AG10803 (cell line): ENCODE results near the gene ADCY9.

Experiments used
- DNase-seq: peaks from one replicate; pipeline ENCODE4 v3.0.0; 2010; ENCODE audit warnings: low read depth
- H3K4me3 ChIP-seq: 2 replicates; pipeline ENCODE4 v1.5.1; 2011; ENCODE audit warnings: mild to moderate bottlenecking, low read length, control low read depth
- TF ChIP-seq, protein P1 (sequence below): conservative IDR thresholded peaks from 2 replicates; pipeline ENCODE4 v1.5.1; 2011; ENCODE audit warnings: mild to moderate bottlenecking, low read length, control low read depth, inconsistent platforms

The ADCY9 gene

DNA sequence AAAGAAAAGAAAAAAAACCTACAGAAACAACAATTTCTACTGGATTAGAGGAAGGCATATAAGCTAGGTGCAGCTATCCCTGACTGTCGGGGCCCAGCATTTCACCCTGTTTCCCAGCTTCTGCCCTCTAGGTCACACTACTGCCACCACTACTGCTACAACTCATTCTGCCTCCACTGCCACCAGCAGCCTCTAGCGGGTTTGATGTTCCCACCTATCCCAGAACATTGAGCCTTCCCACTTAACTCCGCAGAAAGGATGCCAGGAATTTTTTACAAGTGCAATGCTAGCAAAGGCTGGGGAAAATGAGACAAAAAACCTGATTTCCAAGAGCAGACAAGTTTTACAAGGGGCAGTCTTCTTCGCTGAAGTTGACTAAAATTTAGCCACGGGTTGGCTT, 10.4 kb downstream of the ADCY9 start:
- no peak for DNase-seq
- TF ChIP-seq, protein P1, sequence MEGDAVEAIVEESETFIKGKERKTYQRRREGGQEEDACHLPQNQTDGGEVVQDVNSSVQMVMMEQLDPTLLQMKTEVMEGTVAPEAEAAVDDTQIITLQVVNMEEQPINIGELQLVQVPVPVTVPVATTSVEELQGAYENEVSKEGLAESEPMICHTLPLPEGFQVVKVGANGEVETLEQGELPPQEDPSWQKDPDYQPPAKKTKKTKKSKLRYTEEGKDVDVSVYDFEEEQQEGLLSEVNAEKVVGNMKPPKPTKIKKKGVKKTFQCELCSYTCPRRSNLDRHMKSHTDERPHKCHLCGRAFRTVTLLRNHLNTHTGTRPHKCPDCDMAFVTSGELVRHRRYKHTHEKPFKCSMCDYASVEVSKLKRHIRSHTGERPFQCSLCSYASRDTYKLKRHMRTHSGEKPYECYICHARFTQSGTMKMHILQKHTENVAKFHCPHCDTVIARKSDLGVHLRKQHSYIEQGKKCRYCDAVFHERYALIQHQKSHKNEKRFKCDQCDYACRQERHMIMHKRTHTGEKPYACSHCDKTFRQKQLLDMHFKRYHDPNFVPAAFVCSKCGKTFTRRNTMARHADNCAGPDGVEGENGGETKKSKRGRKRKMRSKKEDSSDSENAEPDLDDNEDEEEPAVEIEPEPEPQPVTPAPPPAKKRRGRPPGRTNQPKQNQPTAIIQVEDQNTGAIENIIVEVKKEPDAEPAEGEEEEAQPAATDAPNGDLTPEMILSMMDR = no peak
- H3K4me3 ChIP-seq = no peak overlapping the region

DNA sequence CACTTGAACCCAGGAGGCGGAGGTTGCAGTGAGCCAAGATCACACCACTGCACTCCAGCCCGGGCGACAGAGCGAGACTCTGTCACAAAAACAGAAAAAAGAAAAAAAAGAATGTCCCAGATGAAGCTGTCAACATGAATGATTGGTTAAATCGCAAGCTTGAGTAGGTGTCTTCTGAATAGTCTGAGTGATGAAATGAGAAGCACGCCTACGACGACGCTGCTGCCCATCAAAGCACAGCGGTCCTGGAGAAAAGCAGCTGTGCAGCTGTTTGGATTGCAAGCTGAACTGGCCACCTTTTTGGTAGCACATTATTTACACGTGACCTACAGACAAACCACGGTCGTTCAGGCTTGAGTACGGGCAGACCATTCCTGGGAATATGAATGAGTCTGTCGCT, 12.5 kb downstream of the ADCY9 start:
- H3K4me3 ChIP-seq = no peak overlapping the region
- TF ChIP-seq, protein P1 = no peak
- DNase-seq = no peak

DNA sequence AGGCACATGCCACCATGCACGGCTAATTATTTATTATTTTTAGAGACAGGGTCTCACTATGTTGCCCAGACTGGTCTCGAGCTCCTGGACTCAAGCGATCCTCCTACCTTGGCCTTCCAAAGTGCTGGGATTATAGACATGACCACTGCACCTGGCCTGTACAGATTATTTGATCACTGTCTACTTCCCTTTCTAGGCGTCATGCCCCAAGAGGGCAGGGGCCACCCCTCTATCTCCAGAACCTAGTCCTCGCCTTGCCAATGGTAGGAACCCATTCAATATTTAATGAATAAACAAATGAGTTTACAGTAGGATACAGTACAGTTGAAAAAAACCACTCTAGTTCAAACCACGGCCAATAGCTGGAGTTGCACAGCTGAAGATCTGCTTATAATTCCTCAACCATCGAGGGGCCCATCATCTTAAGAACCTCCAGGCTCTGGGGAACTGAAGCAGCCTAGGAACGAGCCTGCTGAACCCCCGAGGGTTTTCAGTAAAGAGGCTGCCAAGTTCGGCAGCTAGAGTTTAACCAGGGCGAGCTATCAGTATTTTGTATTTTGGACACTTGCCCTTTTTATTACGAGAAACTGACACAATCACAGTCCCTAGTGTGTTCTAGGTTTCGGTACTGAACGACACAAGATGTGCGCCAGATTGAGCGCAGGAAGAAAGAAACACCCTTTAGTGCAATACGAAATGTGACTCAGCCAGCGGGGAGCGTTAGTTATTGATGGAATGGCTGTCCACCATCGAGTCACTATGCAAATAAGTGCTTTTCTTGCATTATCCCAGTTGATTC, 14.6 kb downstream of the ADCY9 start:
- TF ChIP-seq, protein P1 = no peak
- no peak overlapping the region for H3K4me3 ChIP-seq
- DNase-seq = no peak

DNA sequence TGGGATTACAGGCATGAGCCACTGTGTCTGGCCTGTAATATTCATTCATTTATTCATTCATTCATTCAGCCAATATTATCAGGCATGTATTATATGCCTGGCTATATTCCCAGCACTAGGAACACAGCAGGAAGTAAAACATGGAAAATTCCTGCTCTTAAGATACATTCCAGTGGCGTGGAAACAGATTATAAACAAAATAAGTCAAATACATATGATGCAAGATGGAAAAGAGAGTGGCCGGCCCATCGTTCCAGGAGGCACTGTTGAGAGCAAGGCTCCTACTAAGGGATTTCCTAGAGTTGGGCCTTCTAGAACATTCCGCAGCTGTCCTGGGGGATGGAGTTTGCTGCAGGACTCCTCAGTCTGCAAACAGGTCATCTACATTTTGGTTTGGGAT, 17.7 kb downstream of the ADCY9 start:
- no peak for DNase-seq
- no peak overlapping the region for H3K4me3 ChIP-seq
- TF ChIP-seq, protein P1 = no peak

DNA sequence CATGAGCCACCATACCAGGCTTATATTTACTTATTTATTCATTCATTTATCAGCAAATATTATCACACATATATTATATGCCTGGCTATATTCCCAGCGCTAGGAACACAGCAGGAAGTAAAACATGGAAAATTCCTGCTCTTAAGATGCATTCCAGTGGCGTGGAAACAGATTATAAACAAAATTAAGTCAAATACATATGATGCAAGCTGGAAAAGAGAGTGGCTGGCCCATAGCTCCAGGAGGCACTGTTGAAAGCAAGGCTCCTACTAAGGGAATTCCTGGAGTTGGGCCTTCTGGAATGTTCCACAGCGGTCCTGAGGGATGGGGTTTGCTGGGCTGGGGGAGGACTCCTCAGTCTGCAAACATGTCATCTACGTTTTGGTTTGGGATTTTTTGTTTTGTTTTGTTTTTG, 18.4 kb downstream of the ADCY9 start:
- TF ChIP-seq, protein P1 = 0 out of 2 replicates have a peak, but pooled peaks have one; percentile 3

DNA sequence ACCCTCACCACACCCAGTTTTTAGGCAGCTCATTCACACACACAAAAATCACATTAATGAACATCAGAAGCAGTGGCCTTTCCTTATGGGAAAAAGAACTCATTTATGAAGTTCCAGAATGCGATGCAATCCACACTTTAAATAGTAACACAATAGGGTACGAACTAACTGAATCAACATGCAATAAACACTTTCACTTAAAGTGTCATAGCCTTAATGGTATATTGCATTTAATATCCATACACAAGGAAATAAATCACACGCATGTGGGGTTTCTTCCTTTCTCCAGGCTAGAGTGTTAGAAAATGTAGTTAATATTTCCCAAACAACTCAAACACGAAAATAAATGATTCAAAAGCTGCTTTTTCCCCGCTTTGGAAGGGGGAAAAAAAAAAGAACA, 19.7 kb downstream of the ADCY9 start:
- TF ChIP-seq, protein P1 = no peak
- DNase-seq = no peak
- H3K4me3 ChIP-seq = no peak overlapping the region

More for the DNA sequence above, 18.4 kb downstream of the ADCY9 start:
- peak; percentile 71 for DNase-seq
- H3K4me3 ChIP-seq = no peak overlapping the region

DNA sequence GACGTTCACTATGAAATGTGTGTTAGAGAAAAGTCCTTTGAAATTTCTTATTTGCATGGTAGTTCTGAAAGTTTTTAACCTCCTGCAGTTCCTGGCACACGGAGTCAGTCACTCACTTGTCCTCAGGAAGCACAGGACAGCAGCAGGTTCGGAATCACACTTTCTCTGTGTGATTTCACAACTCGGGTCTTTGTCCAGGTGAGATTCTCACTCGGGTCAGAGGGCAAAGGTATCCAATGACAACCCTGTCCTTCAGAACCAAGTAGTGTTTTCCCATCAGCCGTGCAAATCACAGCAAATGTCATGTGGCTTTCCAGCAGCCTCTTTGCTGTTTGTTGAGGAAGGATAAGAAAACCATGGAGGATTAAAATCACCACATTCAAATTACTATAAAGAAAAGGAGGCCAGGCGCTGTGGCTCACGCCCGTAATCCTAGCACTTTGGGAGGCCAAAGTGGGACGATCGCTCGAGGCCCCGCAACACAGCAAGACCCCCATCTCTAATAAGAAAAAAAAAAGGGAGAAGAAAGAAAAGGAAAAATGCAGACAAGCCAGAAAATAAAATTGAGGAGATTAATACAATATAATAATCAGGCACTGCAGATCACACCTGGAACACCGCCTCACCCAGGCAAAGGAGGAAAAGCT, 22.0 kb downstream of the ADCY9 start:
- no peak overlapping the region for H3K4me3 ChIP-seq
- no peak for DNase-seq
- TF ChIP-seq, protein P1 = no peak
